ENCODE measurements around the gene HBZ. TPM values are rescaled to one million over a fixed set of nuclear protein-coding genes. Genes with fewer than 3 reads are reported as not detected.

HBZ gene
- total RNA-seq, 4 donors from 2014 or later: 0.88 to 3.0 TPM; not detected in 2

- no peak for TF ChIP-seq CTCF (IDR thresholded peaks at IDR 0.05; ENCODE audit: low read depth)
Measured at GRCh38 chr16:165539-166374, 13.3 kb downstream of the HBZ start, which contains the start of gene HBM. TSS of gene HBM (plus strand) at chr16:165978. CDS start at chr16:165998, 20 bp downstream.

- TF ChIP-seq CTCF (IDR thresholded peaks at IDR 0.05; ENCODE audit: low read depth): no peak
Measured at GRCh38 chr16:166375-167121, 14.1 kb downstream of the HBZ start.

- TF ChIP-seq CTCF (IDR thresholded peaks at IDR 0.05; ENCODE audit: low read depth): no peak
Measured at GRCh38 chr16:167122-167690, 14.8 kb downstream of the HBZ start.

- no peak for TF ChIP-seq CTCF (IDR thresholded peaks at IDR 0.05; ENCODE audit: low read depth)
Measured at GRCh38 chr16:168424-168823, 16.0 kb downstream of the HBZ start.

- no peak for TF ChIP-seq CTCF (IDR thresholded peaks at IDR 0.05; ENCODE audit: low read depth)
Measured at GRCh38 chr16:169014-169413, 16.6 kb downstream of the HBZ start.

- TF ChIP-seq CTCF (IDR thresholded peaks at IDR 0.05; ENCODE audit: low read depth): no peak
Measured at GRCh38 chr16:170788-171187, 18.3 kb downstream of the HBZ start.
